Vagina (tissue), 2 donors: ENCODE measurements around the gene NHERF1.

Source experiments
- CTCF ChIP-seq, 3 experiments: fragments of 450-650 bp in 2 of 3; fragments of 200-600 bp in 1 of 3; sonication (generic) in 1 of 3; IDR thresholded peaks; one replicate each; pipeline ENCODE4 v1.5.1; 2017 to 2019; ENCODE audit warnings: antibody characterized with exemption in 3 of 3, mild to moderate bottlenecking in 2 of 3, moderate library complexity in 2 of 3
- POLR2A ChIP-seq, 2 donors: fragments of 450-650 bp; IDR thresholded peaks; one replicate each; pipeline ENCODE4 v1.6.1; 2017; ENCODE audit warnings: antibody characterized with exemption in 2 of 2, mild to moderate bottlenecking in 2 of 2, moderate library complexity in 2 of 2

- no peak for TF ChIP-seq CTCF (IDR thresholded peaks at IDR 0.05)
- no peak for TF ChIP-seq POLR2A (IDR thresholded peaks at IDR 0.05)
These were observed 33.3 kb upstream of the NHERF1 start for GRCh38 chr17:74715144-74715543.
